Duodenal mucosa (tissue), 2 donors: ENCODE measurements around the gene ERCC6.

Experiments
- H3K27ac ChIP-seq: one replicate; pipeline ENCODE4 v1.7.0; 2013; ENCODE audit warnings: low read depth, low read length
- H3K27me3 ChIP-seq, 2 donors: one replicate each; pipeline ENCODE4 v1.7.0; 2013; ENCODE audit warnings: low read length in 2 of 2, control low read depth in 1 of 2; ENCODE audit not compliant: insufficient read depth in 2 of 2, control insufficient read depth in 1 of 2
- H3K36me3 ChIP-seq, 2 donors: one replicate each; pipeline ENCODE4 v1.7.0; 2013; ENCODE audit warnings: low read length in 2 of 2, control low read depth in 1 of 2; ENCODE audit not compliant: insufficient read depth in 2 of 2, control insufficient read depth in 1 of 2
- H3K4me1 ChIP-seq, 2 donors: one replicate each; pipeline ENCODE4 v1.7.0; 2013; ENCODE audit warnings: low read length in 2 of 2, control low read depth in 1 of 2; ENCODE audit not compliant: insufficient read depth in 2 of 2, control insufficient read depth in 1 of 2
- H3K4me3 ChIP-seq, 2 donors: one replicate each; pipeline ENCODE4 v1.7.0; 2013; ENCODE audit warnings: low read length in 2 of 2, low read depth in 1 of 2
- H3K9ac ChIP-seq, 2 donors: one replicate each; pipeline ENCODE4 v1.7.0; 2013; ENCODE audit warnings: low read length in 2 of 2, low read depth in 1 of 2
- H3K9me3 ChIP-seq, 2 donors: one replicate each; pipeline ENCODE4 v1.7.0; 2013; ENCODE audit warnings: low read length in 2 of 2, control low read depth in 1 of 2; ENCODE audit not compliant: control insufficient read depth in 1 of 2

ERCC6 gene

DNA sequence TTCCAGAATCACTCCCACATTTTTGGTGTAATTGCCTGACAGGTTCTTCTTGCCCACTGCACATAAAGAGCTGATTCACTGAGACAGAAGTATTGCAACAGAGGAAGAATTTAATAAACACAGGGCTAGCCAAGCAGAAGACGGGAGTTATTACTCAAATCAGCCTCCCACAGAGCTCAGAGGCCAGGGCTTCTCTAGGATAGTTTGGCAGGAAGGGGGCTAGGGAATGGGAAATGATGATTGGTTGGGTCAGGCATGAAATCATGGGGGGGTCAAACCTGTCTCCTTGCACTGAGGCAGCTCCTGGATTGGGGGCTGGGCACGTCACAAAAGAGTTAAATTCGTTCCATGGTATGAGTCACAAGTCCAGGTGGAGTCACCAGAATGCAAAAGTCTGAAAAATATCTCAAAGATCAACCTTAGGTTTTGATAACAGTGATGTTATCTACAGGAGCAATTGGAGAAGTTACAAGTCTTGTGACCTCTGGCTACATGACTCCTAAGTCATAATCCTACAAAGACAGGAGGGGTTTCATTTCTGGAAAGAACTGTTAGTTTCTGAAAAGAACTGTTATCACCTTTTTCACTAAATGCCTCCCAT, 30.2 kb upstream of the ERCC6 start:
- Histone ChIP-seq H3K9ac (no peak overlapping the region), H3K27me3 (peaks cover 3 to 4% of the 10 kb centered on the region in 2 donors), H3K27ac (no peak overlapping the region), H3K4me3 (no peak overlapping the region), H3K9me3 (no peaks in the 10 kb centered on the region), H3K36me3 (no peaks in the 10 kb centered on the region), H3K4me1 (no peaks in the 10 kb centered on the region)

DNA sequence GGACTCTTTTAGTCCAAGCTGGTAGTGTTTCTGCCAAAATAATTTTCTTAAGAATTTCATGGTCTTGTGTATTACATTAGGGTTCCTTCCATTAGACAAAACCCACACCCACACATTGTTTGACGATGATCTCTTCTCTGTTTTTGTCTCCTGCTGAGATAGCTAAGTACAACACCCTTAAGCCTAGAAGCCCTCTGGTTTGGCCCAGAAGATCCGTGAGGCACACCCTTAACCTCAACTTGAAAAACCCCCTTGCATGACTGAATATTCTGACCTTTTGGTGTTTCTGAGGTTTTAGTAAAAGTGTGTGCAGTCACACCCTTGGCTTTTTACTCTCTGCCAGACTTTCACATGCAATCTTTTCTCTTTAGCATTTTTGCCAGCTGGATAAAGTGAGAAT, 29.3 kb upstream of the ERCC6 start:
- H3K27ac ChIP-seq: no peak overlapping the region
- no peak overlapping the region for H3K9ac ChIP-seq
- no peaks in the 10 kb centered on the region for H3K36me3 ChIP-seq
- no peaks in the 10 kb centered on the region for H3K9me3 ChIP-seq
- H3K4me1 ChIP-seq: no peaks in the 10 kb centered on the region
- H3K27me3 ChIP-seq: peaks cover 4 to 6% of the 10 kb centered on the region in 2 donors
- no peak overlapping the region for H3K4me3 ChIP-seq

DNA sequence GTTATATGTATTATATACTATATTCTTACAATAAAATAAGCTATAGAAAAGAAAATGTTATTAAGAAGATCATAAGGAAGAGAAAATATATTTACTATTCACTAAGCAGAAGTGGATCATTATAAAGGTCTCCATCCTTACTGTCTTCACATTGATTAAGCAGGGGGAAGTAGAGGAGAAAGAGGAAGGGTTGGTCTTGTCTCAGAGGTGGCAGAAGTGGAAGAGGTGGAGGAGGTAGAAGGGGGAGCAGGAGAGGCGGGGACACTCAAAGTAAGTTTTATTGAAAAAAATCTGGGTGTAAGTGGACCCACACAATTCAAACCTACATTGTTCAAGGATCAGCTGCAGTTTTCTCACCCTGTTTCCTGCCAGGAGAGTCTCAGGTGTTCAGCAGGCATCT, 28.9 kb upstream of the ERCC6 start:
- no peaks in the 10 kb centered on the region for H3K4me1 ChIP-seq
- H3K27ac ChIP-seq: no peak overlapping the region
- peaks cover 3 to 6% of the 10 kb centered on the region in 2 donors for H3K27me3 ChIP-seq
- no peak overlapping the region for H3K4me3 ChIP-seq
- no peaks in the 10 kb centered on the region for H3K9me3 ChIP-seq
- no peak overlapping the region for H3K9ac ChIP-seq
- H3K36me3 ChIP-seq: no peaks in the 10 kb centered on the region

DNA sequence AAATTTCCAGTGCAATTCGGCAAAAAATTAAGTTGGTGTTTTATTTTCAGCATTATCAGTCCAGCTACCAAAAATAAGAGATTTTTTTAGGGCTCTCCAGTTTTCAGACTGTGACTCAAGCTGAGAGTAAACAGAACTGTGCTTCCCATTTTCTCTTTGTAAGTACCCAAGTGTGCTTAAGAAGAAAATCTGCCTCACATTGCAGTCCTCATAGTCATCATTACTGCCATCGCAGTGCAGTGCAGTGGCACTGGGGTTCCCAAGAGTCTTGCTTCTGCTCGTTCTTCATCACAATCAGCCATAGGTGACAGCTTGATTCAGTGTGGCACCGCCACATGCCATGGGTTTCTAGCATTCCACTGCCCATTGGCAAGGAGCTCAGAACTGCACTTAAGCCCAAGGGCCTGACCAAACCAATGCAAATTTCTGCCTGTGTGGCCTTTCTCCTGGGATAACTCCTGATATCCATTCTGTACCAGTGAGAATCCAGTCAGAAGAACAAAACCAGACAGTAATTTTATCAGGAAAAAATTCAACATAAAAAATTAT, 25.6 kb upstream of the ERCC6 start:
- no peak overlapping the region for H3K9ac ChIP-seq
- H3K27me3 ChIP-seq: peaks cover 3 to 4% of the 10 kb centered on the region in 2 donors
- H3K4me3 ChIP-seq: no peak overlapping the region
- no peaks in the 10 kb centered on the region for H3K4me1 ChIP-seq
- H3K36me3 ChIP-seq: no peaks in the 10 kb centered on the region
- H3K9me3 ChIP-seq: no peaks in the 10 kb centered on the region
- H3K27ac ChIP-seq: no peak overlapping the region

DNA sequence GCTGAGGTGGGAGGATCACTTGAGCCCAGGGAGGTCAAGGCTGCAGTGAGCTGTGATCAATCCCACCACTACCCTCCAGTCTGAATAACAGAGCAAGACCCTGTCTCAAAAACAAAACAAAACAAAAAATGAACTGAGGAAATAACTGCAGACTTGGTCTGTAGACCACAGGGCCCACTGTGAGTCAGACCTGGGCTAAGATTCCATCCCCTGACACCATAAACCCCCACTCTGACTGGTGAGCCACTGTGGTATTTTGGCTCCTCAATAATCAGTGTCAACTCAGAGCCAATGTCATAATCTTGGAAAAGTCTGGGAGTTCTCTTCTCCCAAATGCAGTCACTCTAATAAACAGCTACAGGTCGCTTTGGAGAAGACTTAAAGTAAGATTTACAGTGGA, 24.0 kb upstream of the ERCC6 start:
- Histone ChIP-seq H3K4me3 (no peak overlapping the region), H3K9ac (no peak overlapping the region), H3K9me3 (no peaks in the 10 kb centered on the region), H3K27me3 (peaks cover 3 to 4% of the 10 kb centered on the region in 2 donors), H3K4me1 (no peaks in the 10 kb centered on the region), H3K27ac (no peak overlapping the region), H3K36me3 (no peaks in the 10 kb centered on the region)

DNA sequence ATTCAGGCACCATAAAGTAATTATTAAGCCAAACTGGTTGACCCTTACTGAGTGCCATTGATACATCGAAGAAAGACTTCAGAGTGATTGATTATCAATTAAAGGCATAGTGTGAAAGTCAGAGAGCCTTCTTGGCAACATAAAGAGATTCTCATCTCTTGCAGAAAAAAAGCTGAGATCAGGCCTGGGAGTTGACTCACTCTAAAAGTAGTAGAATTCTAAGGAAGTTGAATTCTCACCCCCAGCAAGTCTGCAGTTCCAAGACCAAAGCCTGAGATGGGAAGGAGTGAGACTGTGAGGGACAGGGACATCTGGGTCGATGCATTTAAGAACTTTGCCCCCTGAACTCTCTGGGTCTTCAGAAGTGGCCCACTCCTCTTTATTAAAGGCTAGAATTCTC, 21.6 kb upstream of the ERCC6 start:
- H3K4me3 ChIP-seq: no peak overlapping the region
- H3K4me1 ChIP-seq: no peaks in the 10 kb centered on the region
- no peak overlapping the region for H3K9ac ChIP-seq
- H3K27ac ChIP-seq: no peak overlapping the region
- peaks cover 3 to 4% of the 10 kb centered on the region in 2 donors for H3K27me3 ChIP-seq
- no peaks in the 10 kb centered on the region for H3K36me3 ChIP-seq
- no peaks in the 10 kb centered on the region for H3K9me3 ChIP-seq

DNA sequence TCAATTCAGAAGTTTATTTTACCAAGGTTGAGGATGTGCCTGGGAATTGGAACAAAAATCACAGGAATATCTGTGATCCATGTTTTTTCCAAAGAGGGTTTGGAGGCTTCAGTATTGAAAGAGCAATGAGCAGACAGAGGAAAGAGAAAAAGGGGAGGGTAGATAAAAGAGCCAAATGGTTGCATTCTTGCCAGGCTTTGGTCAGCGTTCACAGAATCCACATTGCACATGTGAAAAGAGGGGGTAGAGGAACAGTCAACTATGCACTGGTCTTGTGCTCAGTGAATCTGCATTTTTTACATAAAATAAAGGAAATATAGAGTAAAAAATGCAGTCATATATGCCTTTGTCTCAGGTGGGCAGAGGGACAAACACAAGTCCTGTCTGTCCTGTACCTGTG, 20.6 kb upstream of the ERCC6 start:
- H3K27me3 ChIP-seq: peaks cover 3 to 4% of the 10 kb centered on the region in 2 donors
- H3K9ac ChIP-seq: no peak overlapping the region
- H3K4me1 ChIP-seq: no peaks in the 10 kb centered on the region
- no peak overlapping the region for H3K27ac ChIP-seq
- no peaks in the 10 kb centered on the region for H3K36me3 ChIP-seq
- H3K9me3 ChIP-seq: no peaks in the 10 kb centered on the region
- no peak overlapping the region for H3K4me3 ChIP-seq

DNA sequence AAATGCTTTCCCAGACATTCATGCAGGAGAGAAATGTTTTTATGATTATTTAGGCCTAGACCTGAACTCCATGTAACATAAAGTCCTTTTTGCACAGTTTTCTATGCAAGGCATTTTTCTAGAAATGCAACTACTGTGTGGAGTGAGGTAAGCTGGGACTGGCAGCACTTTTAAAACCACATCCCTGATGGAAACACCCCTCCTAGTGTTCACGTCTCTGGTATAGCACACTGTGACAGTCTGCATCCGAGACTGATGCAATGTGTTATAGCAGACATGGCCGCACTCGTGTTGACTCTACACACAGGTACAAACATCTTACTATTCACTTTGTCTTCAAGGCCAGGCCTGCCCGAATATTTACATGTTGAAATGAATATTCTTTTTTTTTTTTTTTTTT, 19.3 kb upstream of the ERCC6 start:
- no peaks in the 10 kb centered on the region for H3K4me1 ChIP-seq
- H3K36me3 ChIP-seq: no peaks in the 10 kb centered on the region
- H3K9me3 ChIP-seq: no peaks in the 10 kb centered on the region
- H3K9ac ChIP-seq: no peak overlapping the region
- H3K27ac ChIP-seq: no peak overlapping the region
- peaks cover 0 to 3% of the 10 kb centered on the region in 2 donors for H3K27me3 ChIP-seq
- H3K4me3 ChIP-seq: no peak overlapping the region

DNA sequence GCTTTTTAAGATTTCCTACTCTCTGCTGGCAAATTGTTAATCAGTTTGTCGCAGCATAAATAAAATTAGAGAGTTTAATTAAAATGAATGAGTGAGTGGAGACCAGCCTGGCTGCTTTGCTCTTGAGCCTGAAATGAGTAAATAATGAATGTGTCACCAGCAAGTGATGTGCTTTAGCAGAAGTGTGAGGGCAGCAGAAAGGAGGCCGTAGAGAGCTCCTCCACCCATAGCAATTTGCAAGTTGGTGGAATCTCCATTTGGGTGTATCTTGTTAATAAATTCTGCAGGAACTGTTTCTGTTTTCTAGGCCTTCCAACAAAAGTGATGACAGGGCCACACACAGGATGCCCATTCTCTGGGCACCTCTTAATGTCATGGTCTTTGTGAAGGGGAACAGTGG, 18.8 kb upstream of the ERCC6 start:
- no peak overlapping the region for H3K4me3 ChIP-seq
- H3K36me3 ChIP-seq: no peaks in the 10 kb centered on the region
- no peak overlapping the region for H3K27ac ChIP-seq
- peaks cover 0 to 3% of the 10 kb centered on the region in 2 donors for H3K27me3 ChIP-seq
- H3K9ac ChIP-seq: no peak overlapping the region
- no peaks in the 10 kb centered on the region for H3K4me1 ChIP-seq
- H3K9me3 ChIP-seq: no peaks in the 10 kb centered on the region

DNA sequence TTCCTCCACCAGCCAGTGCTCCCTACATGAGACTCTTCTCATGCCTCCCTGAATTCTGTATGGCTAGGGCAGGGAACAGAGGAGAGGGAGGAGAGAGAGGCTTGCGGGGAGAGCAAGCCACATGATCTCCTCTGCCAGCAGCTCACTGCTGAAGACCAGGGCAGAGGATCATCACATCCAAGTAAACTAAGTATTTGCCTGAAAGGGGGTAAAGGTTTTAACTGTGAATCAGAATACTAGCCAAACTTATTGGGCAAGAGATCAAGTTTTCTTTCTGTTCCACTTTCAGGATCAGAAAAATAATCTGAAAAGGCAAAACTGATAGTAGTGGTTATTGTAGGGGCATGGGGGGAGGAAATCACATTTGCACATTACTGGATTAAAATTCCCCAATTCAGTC, 17.8 kb upstream of the ERCC6 start:
- Histone ChIP-seq H3K9ac (no peak overlapping the region), H3K9me3 (no peaks in the 10 kb centered on the region), H3K27me3 (peaks cover 0 to 3% of the 10 kb centered on the region in 2 donors), H3K36me3 (no peaks in the 10 kb centered on the region), H3K27ac (no peak overlapping the region), H3K4me3 (no peak overlapping the region), H3K4me1 (no peaks in the 10 kb centered on the region)
